Measurements from ENCODE around the gene PCDH12. TPM values are rescaled to one million over a fixed set of nuclear protein-coding genes. Genes with fewer than 3 reads are reported as not detected.

Gene PCDH12
- total and polyA plus RNA-seq, 9 donors = 0.61 to 11.1 (median 2.1) TPM

DNA sequence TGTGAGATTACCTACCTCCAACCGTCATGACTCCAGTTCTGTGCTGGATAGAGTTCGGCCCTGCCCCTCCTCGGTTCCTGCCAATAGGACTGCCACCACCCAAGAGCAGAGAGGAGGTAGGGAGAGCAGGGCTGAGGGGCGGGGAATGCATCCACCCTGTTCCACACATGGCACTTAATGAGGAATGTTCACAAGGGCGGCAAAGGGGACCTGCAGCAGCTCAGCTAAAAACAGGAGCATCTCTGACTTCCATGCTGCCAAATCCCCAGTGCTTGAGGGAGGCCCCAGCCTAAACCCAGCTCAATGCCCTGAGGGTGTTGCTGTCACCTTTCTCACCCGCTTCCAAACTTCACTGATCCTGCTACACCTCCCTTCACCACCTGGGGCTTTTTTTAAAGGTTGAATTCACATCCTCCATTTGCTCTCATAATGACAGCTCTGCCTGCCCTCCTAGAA lies 42.1 kb downstream of the PCDH12 start:
- 71 to 76% (median 72%) methylated on average over 6 of the region's 6 CpGs for WGBS, 3 donors
- DNase-seq = no peak

DNA sequence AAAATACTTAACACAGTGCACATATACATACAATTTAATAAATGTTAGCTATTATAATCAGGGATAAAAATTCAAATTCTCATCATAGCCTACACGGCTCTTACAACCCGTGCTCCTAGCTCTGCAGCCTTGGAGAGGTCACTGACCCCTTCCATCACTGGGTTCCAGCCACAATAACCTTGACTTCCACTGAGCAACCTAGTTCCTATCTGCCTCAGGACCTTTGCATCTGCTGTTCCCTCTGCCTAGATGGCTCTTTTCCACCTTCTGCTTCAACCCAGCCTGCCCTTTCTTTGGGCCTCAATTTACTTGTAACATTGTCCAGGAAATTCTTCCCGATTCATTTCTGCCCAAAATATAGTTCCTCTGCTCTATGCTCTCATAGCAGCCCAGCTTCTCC lies 43.2 kb downstream of the PCDH12 start:
- H3K27me3 ChIP-seq = no peaks in the 10 kb centered on the region
- intact Hi-C loops (cut with DNase I) = loop anchor here in 1 of 4 donors (5.0 kb wide), 1 partner anchor 1497 kb away; no protein-coding TSS in a partner anchor
- WGBS, 3 donors = 84 to 94% (median 90%) methylated on average over 3 of the region's 3 CpGs
- no peak for DNase-seq
- H3K9me3 ChIP-seq = no peaks in the 10 kb centered on the region
- TF ChIP-seq, protein P1, sequence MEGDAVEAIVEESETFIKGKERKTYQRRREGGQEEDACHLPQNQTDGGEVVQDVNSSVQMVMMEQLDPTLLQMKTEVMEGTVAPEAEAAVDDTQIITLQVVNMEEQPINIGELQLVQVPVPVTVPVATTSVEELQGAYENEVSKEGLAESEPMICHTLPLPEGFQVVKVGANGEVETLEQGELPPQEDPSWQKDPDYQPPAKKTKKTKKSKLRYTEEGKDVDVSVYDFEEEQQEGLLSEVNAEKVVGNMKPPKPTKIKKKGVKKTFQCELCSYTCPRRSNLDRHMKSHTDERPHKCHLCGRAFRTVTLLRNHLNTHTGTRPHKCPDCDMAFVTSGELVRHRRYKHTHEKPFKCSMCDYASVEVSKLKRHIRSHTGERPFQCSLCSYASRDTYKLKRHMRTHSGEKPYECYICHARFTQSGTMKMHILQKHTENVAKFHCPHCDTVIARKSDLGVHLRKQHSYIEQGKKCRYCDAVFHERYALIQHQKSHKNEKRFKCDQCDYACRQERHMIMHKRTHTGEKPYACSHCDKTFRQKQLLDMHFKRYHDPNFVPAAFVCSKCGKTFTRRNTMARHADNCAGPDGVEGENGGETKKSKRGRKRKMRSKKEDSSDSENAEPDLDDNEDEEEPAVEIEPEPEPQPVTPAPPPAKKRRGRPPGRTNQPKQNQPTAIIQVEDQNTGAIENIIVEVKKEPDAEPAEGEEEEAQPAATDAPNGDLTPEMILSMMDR (IDR thresholded peaks at IDR 0.05) = no peak
- TF ChIP-seq POLR2A (IDR thresholded peaks at IDR 0.05) (no peak), EP300 (IDR thresholded peaks at IDR 0.05) (no peak)
- H3K36me3 ChIP-seq = no peaks in the 10 kb centered on the region
- H3K4me3 ChIP-seq = no peak overlapping the region
- H3K4me1 ChIP-seq (ENCODE audit: insufficient read depth) = peaks cover 2% of the 10 kb centered on the region
- no peak overlapping the region for H3K27ac ChIP-seq

More for the DNA sequence above, 42.1 kb downstream of the PCDH12 start:
- Histone ChIP-seq H3K36me3 (no peaks in the 10 kb centered on the region), H3K4me1 (ENCODE audit: insufficient read depth) (peaks cover 2% of the 10 kb centered on the region), H3K27me3 (no peaks in the 10 kb centered on the region), H3K27ac (no peak overlapping the region), H3K4me3 (no peak overlapping the region), H3K9me3 (no peaks in the 10 kb centered on the region)
- intact Hi-C loops (cut with DNase I) = no loop called here
- TF ChIP-seq EP300 (IDR thresholded peaks at IDR 0.05) (no peak), POLR2A (IDR thresholded peaks at IDR 0.05) (no peak)
- TF ChIP-seq, protein P1 (IDR thresholded peaks at IDR 0.05) = no peak

DNA sequence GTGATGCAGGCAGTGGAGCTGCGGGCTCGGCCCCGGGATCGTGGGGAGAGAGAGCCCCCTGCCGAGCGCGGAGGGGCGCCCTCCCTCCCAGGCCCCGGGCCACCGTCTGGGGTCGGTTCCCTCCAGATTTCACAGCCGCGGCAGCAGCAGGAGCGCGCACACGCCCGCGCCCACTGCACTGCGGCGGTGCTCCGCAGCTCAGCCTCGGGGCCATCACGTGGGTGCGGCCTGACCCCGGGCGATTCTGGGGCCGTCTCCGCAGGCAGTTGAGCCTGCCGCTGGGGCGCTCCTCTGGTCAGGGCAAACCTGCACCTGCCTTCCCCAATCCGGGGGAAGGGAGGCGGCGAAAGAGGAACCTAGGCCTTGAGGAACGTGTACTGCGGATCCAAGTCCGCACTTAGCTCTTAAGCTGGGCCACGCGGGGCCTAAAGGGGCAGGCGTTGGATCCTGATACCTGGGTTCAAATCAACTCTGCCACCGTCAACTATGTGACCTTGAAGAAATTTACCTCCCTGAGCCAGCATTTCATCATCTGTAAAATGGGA lies 43.7 kb downstream of the PCDH12 start:
- H3K4me1 ChIP-seq (ENCODE audit: insufficient read depth) = peaks cover 2% of the 10 kb centered on the region
- intact Hi-C loops (cut with DNase I) = loop anchor here in 1 of 4 donors (5.0 kb wide), 1 partner anchor 1497 kb away; no protein-coding TSS in a partner anchor
- TF ChIP-seq EP300 (IDR thresholded peaks at IDR 0.05) (no peak), POLR2A (IDR thresholded peaks at IDR 0.05) (no peak)
- TF ChIP-seq, protein P1 (IDR thresholded peaks at IDR 0.05) = no peak
- H3K36me3 ChIP-seq = no peaks in the 10 kb centered on the region
- WGBS, 3 donors = 8 to 16% (median 12%) methylated on average over 26 to 40 of the region's 40 CpGs
- DNase-seq = peak in 3 of 5 donors; percentile 35 to 58 (median 42)
- H3K27ac ChIP-seq = no peak overlapping the region
- no peaks in the 10 kb centered on the region for H3K9me3 ChIP-seq
- no peaks in the 10 kb centered on the region for H3K27me3 ChIP-seq
- peak overlapping the region; percentile 31 for H3K4me3 ChIP-seq

DNA sequence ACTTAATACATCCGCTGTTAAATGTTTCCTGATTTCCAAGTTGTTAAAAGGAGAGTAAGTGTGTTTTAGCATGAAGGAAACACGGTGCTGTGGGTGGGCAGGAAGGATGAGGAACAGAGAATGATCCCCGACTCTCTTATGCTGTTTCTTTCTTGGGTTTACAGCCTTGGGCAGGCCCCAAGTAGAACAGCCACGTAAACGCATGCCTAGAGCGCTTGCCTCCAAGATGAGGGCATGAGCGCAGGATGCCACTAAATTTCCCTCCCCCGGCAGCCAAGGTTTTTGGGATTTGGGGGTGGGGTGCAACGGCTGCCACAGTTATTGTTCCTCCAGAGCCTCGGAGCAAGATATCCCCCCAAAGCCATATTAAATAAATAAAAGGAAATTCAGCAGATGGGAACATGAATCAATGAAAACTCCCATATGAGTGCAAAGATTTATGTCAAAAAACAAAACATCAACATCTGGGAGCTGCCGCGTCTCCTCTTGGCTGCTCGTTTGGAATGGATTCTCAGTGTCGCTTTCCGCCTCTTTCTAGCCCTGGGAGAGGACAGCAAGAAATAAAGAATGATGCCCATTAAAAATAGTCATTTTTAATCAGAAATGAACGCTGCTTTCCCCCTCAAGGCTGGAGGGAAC lies 44.3 kb downstream of the PCDH12 start:
- Histone ChIP-seq H3K27me3 (no peaks in the 10 kb centered on the region), H3K4me3 (peak overlapping the region; percentile 31), H3K27ac (no peak overlapping the region), H3K36me3 (no peaks in the 10 kb centered on the region), H3K4me1 (ENCODE audit: insufficient read depth) (peaks cover 2% of the 10 kb centered on the region), H3K9me3 (no peaks in the 10 kb centered on the region)
- TF ChIP-seq POLR2A (IDR thresholded peaks at IDR 0.05) = no peak
- TF ChIP-seq, protein P1 (IDR thresholded peaks at IDR 0.05) = no peak
- TF ChIP-seq EP300 (IDR thresholded peaks at IDR 0.05) = no peak
- intact Hi-C loops (cut with DNase I) = loop anchor here in 1 of 4 donors (5.0 kb wide), 1 partner anchor 1496 kb away; no protein-coding TSS in a partner anchor
- WGBS, 3 donors = 9 to 16% (median 9%) methylated on average over 16 of the region's 16 CpGs
- DNase-seq = no peak
